ENCODE data around the gene CNTN4.

Gene CNTN4

DNA sequence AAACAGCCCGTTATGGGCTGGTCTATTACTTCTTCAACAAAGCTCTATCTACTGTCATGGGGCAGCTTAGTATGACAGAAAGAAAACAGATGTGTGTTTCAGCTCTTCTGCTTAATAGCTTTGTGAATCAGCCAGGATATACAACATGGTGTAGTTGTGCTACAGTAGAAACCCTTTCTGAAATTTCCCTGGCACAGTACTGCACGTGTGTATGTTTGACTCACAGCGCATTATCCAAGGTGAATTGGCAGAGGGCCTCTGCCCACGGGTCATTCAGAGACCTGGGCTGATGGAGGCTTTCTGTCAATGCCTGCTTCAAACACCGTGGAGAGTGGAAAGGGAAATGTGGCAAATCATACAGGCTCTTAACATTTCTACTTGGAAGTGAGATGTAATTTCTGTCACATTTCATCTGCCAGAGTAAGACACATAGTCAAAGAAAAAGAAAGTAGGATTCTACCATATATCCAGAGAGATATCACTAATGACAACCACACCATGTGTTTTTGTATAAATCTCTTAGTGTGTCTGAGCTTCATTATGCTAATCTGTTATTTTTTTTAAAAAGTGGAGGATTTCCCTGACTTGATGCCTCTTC is 505.1 kb downstream of the CNTN4 start:
- no peak overlapping the region for H3K27ac Mint-ChIP-seq
- no peaks in the 10 kb centered on the region for H3K27me3 Mint-ChIP-seq (ENCODE audit: low read depth, poor library complexity)
- H3K36me3 Mint-ChIP-seq (ENCODE audit: low read depth) = no peaks in the 10 kb centered on the region
- no peak for DNase-seq
- H3K4me1 Mint-ChIP-seq = no peaks in the 10 kb centered on the region
- H3K4me3 Mint-ChIP-seq = no peak overlapping the region
- TF ChIP-seq, protein P1, sequence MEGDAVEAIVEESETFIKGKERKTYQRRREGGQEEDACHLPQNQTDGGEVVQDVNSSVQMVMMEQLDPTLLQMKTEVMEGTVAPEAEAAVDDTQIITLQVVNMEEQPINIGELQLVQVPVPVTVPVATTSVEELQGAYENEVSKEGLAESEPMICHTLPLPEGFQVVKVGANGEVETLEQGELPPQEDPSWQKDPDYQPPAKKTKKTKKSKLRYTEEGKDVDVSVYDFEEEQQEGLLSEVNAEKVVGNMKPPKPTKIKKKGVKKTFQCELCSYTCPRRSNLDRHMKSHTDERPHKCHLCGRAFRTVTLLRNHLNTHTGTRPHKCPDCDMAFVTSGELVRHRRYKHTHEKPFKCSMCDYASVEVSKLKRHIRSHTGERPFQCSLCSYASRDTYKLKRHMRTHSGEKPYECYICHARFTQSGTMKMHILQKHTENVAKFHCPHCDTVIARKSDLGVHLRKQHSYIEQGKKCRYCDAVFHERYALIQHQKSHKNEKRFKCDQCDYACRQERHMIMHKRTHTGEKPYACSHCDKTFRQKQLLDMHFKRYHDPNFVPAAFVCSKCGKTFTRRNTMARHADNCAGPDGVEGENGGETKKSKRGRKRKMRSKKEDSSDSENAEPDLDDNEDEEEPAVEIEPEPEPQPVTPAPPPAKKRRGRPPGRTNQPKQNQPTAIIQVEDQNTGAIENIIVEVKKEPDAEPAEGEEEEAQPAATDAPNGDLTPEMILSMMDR (IDR thresholded peaks at IDR 0.05) = no peak
- no peaks in the 10 kb centered on the region for H3K9me3 Mint-ChIP-seq

DNA sequence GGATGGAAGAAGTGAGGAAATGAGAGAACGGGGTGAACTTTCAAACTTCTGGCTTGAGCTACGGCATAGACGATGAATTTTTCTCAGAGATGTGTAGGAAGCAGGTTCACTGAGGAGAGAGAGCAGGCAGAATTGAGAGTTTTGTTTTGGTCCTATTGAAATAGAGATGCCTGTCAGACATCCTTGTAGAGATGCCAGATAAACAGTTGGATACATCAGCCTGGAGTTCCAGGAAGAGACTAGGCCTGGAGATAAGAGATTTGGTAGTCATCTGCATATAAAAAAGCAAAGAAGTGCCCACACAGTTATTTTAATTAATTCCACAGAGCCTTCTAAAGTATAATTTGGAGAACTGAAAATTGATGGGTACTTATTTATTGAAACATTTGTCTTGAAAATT is 515.9 kb downstream of the CNTN4 start:
- Mint-ChIP-seq H3K4me3 (no peak overlapping the region), H3K9me3 (peaks cover 10% of the 10 kb centered on the region), H3K36me3 (ENCODE audit: low read depth) (no peaks in the 10 kb centered on the region)

DNA sequence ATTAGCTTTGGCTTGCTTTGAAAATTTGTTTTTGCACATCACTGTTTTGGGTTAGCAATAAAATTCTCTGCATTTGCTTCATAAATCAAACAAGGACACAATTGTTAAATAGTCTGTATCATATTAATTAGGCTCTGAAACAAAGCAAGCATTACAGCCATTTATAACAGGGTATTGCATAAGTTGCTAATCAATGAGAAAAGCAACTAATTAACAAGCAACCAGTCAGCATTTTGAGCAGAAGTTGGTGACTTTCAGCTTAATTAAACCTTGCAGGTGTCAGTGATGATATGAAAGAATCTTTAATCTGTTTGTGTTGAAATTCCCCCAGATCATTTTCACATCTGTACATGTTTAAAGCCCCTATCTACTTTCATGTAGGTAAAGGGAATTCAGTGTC is 516.4 kb downstream of the CNTN4 start:
- peaks cover 10% of the 10 kb centered on the region for H3K9me3 Mint-ChIP-seq
- H3K27me3 Mint-ChIP-seq (ENCODE audit: low read depth, poor library complexity) = peaks cover 5% of the 10 kb centered on the region
- TF ChIP-seq, protein P1 (IDR thresholded peaks at IDR 0.05) = no peak
- H3K4me1 Mint-ChIP-seq = no peaks in the 10 kb centered on the region
- H3K4me3 Mint-ChIP-seq = no peak overlapping the region
- H3K27ac Mint-ChIP-seq = no peak overlapping the region
- no peaks in the 10 kb centered on the region for H3K36me3 Mint-ChIP-seq (ENCODE audit: low read depth)
- DNase-seq = no peak

More for the DNA sequence above, 515.9 kb downstream of the CNTN4 start:
- Mint-ChIP-seq H3K27me3 (ENCODE audit: low read depth, poor library complexity) (peaks cover 2% of the 10 kb centered on the region), H3K4me1 (no peaks in the 10 kb centered on the region), H3K27ac (no peak overlapping the region)
- TF ChIP-seq, protein P1 (IDR thresholded peaks at IDR 0.05) = no peak
- no peak for DNase-seq

DNA sequence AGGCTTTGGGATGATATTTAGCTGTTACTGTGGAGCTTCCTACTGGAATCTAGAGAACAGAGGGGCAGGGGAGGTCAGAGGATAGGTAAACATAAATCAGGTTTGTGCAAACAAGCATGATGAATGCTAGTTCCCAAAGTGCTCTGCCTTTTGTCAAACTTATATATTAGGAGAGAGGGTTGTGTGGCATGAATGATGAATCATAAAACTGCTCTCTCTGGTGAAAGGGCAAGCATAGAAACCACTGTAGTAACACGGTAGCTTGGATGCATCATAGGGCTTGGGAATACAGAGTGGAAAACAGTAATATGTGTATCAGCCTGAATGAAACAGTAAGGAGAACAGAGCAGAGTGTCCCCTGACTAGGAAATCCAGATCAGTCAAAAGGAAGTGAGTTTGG is 524.8 kb downstream of the CNTN4 start:
- Mint-ChIP-seq H3K4me1 (peaks cover 19% of the 10 kb centered on the region), H3K36me3 (ENCODE audit: low read depth) (no peaks in the 10 kb centered on the region), H3K4me3 (no peak overlapping the region), H3K27me3 (ENCODE audit: low read depth, poor library complexity) (peaks cover 5% of the 10 kb centered on the region), H3K27ac (peak overlapping the region; percentile 90), H3K9me3 (no peaks in the 10 kb centered on the region)
- TF ChIP-seq, protein P1 (IDR thresholded peaks at IDR 0.05) = no peak
- no peak for DNase-seq

DNA sequence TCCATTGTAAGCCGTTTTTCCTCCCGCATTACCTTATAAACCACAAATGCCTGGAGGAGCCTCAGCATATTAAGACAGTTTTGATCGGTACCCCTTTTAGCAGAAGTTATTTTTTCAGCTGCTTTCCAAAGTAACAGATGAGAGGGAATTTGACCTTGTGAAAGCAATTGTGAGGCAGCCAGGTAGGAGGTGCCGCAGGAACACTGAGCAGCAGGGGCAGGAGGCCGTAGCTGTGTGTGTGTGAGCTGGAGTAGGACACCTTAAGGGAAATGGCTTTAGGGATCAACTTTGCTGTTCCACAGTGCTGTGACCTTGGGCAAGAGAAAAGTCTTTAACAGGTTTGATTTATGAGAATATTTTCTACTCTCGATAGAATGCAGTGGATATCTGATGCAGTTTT is 529.5 kb downstream of the CNTN4 start:
- Mint-ChIP-seq H3K9me3 (no peaks in the 10 kb centered on the region), H3K27ac (no peak overlapping the region), H3K27me3 (ENCODE audit: low read depth, poor library complexity) (no peaks in the 10 kb centered on the region), H3K36me3 (ENCODE audit: low read depth) (no peaks in the 10 kb centered on the region), H3K4me3 (no peak overlapping the region), H3K4me1 (peaks cover 7% of the 10 kb centered on the region)
- TF ChIP-seq, protein P1 (IDR thresholded peaks at IDR 0.05) = no peak
- no peak for DNase-seq

DNA sequence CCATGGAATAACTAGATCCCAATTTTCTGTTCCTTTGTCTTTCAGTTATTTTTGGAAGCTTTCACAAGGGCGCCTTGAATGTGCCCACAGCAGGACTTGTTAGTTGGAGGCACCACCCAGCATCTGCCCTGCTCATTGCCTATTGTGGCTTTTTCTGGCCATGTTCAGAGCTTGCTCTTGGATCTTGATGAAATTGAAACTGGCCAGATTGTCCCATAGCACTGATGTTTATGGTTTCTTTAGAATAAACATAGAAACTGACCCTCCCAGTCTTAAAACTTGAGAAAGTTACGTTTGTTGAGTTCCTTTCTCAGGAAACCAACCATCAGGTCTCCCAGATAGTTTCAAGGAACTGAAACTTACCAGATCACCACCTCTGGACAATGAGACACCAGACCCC is 536.8 kb downstream of the CNTN4 start:
- H3K4me1 Mint-ChIP-seq = no peaks in the 10 kb centered on the region
- DNase-seq = no peak
- TF ChIP-seq, protein P1 (IDR thresholded peaks at IDR 0.05) = no peak
- H3K27ac Mint-ChIP-seq = no peak overlapping the region
- H3K27me3 Mint-ChIP-seq (ENCODE audit: low read depth, poor library complexity) = no peaks in the 10 kb centered on the region
- H3K4me3 Mint-ChIP-seq = no peak overlapping the region
- H3K9me3 Mint-ChIP-seq = no peaks in the 10 kb centered on the region
- no peaks in the 10 kb centered on the region for H3K36me3 Mint-ChIP-seq (ENCODE audit: low read depth)

Data from nephron progenitor cell (in vitro differentiated cells).